ENCODE measurements around the gene CSNK1G2. TPM values are rescaled to one million over a fixed set of nuclear protein-coding genes. Genes with fewer than 3 reads are reported as not detected.

The CSNK1G2 gene
- total and polyA plus RNA-seq, 9 donors, result 32.2 to 46.2 (median 41.7) TPM

- 88% methylated on average over 8 of the region's 10 CpGs for WGBS (ENCODE audit: insufficient coverage)
- H3K27me3 ChIP-seq (ENCODE audit: control insufficient read depth, insufficient read depth, low read length), result no peaks in the 10 kb centered on the region
- H3K9me3 ChIP-seq (replicated peaks; ENCODE audit: control insufficient read depth, low read depth, low read length), result no peaks in the 10 kb centered on the region
- H3K4me3 ChIP-seq (ENCODE audit: low read length), result no peak overlapping the region
- peaks cover 3% of the 10 kb centered on the region for H3K36me3 ChIP-seq (ENCODE audit: control insufficient read depth, insufficient read depth, low read length)
- DNase-seq, result no peak
- H3K4me1 ChIP-seq (ENCODE audit: control insufficient read depth, insufficient read depth, low read length), result peaks cover 25% of the 10 kb centered on the region
- H3K27ac ChIP-seq (ENCODE audit: low read length), result no peak overlapping the region
These were observed 33.9 kb upstream of the CSNK1G2 start for GRCh38 chr19:1906985-1907562.

- peaks cover 25% of the 10 kb centered on the region for H3K4me1 ChIP-seq (ENCODE audit: control insufficient read depth, insufficient read depth, low read length)
- WGBS (ENCODE audit: insufficient coverage), result 79% methylated on average over 36 of the region's 43 CpGs
- H3K27me3 ChIP-seq (ENCODE audit: control insufficient read depth, insufficient read depth, low read length), result no peaks in the 10 kb centered on the region
- H3K36me3 ChIP-seq (ENCODE audit: control insufficient read depth, insufficient read depth, low read length), result peaks cover 3% of the 10 kb centered on the region
- DNase-seq, result no peak
- no peaks in the 10 kb centered on the region for H3K9me3 ChIP-seq (replicated peaks; ENCODE audit: control insufficient read depth, low read depth, low read length)
- peak overlapping the region; percentile 13 for H3K27ac ChIP-seq (ENCODE audit: low read length)
- no peak overlapping the region for H3K4me3 ChIP-seq (ENCODE audit: low read length)
These were observed 33.2 kb upstream of the CSNK1G2 start for GRCh38 chr19:1907563-1908363.

- Histone ChIP-seq H3K4me3 (ENCODE audit: low read length) (no peak overlapping the region), H3K36me3 (ENCODE audit: control insufficient read depth, insufficient read depth, low read length) (peaks cover 8% of the 10 kb centered on the region), H3K4me1 (ENCODE audit: control insufficient read depth, insufficient read depth, low read length) (peaks cover 25% of the 10 kb centered on the region), H3K9me3 (replicated peaks; ENCODE audit: control insufficient read depth, low read depth, low read length) (no peaks in the 10 kb centered on the region), H3K27ac (ENCODE audit: low read length) (no peak overlapping the region), H3K27me3 (ENCODE audit: control insufficient read depth, insufficient read depth, low read length) (no peaks in the 10 kb centered on the region)
- 89% methylated on average over 12 of the region's 13 CpGs for WGBS (ENCODE audit: insufficient coverage)
- no peak for DNase-seq
These were observed 32.7 kb upstream of the CSNK1G2 start for GRCh38 chr19:1908364-1908678.

- 39% methylated on average over 6 of the region's 10 CpGs for WGBS (ENCODE audit: insufficient coverage)
- no peaks in the 10 kb centered on the region for H3K27me3 ChIP-seq (ENCODE audit: control insufficient read depth, insufficient read depth, low read length)
- no peak overlapping the region for H3K27ac ChIP-seq (ENCODE audit: low read length)
- no peak for DNase-seq
- no peaks in the 10 kb centered on the region for H3K9me3 ChIP-seq (replicated peaks; ENCODE audit: control insufficient read depth, low read depth, low read length)
- no peak overlapping the region for H3K4me3 ChIP-seq (ENCODE audit: low read length)
- peaks cover 15% of the 10 kb centered on the region for H3K36me3 ChIP-seq (ENCODE audit: control insufficient read depth, insufficient read depth, low read length)
- peaks cover 22% of the 10 kb centered on the region for H3K4me1 ChIP-seq (ENCODE audit: control insufficient read depth, insufficient read depth, low read length)
These were observed 31.3 kb upstream of the CSNK1G2 start for GRCh38 chr19:1909761-1910080.

GRCh38 chr19:1910177-1910576 is 30.8 kb upstream of the CSNK1G2 start:
- no peak overlapping the region for H3K4me3 ChIP-seq (ENCODE audit: low read length)
- no peaks in the 10 kb centered on the region for H3K27me3 ChIP-seq (ENCODE audit: control insufficient read depth, insufficient read depth, low read length)
- H3K36me3 ChIP-seq (ENCODE audit: control insufficient read depth, insufficient read depth, low read length), result peaks cover 19% of the 10 kb centered on the region
- no peaks in the 10 kb centered on the region for H3K9me3 ChIP-seq (replicated peaks; ENCODE audit: control insufficient read depth, low read depth, low read length)
- 91% methylated on average over 6 of the region's 10 CpGs for WGBS (ENCODE audit: insufficient coverage)
- no peak overlapping the region for H3K27ac ChIP-seq (ENCODE audit: low read length)
- DNase-seq, result no peak
- H3K4me1 ChIP-seq (ENCODE audit: control insufficient read depth, insufficient read depth, low read length), result peaks cover 20% of the 10 kb centered on the region

GRCh38 chr19:1911098-1911497 is 29.9 kb upstream of the CSNK1G2 start:
- Histone ChIP-seq H3K27ac (ENCODE audit: low read length) (no peak overlapping the region), H3K4me1 (ENCODE audit: control insufficient read depth, insufficient read depth, low read length) (peaks cover 16% of the 10 kb centered on the region), H3K9me3 (replicated peaks; ENCODE audit: control insufficient read depth, low read depth, low read length) (no peaks in the 10 kb centered on the region), H3K27me3 (ENCODE audit: control insufficient read depth, insufficient read depth, low read length) (no peaks in the 10 kb centered on the region), H3K4me3 (ENCODE audit: low read length) (no peak overlapping the region), H3K36me3 (ENCODE audit: control insufficient read depth, insufficient read depth, low read length) (peaks cover 21% of the 10 kb centered on the region)
- DNase-seq, result no peak
- whole genome bisulfite sequencing (ENCODE audit: insufficient coverage), result 93% methylated on average over 10 of the region's 13 CpGs

- 94% methylated on average over 37 of the region's 37 CpGs for WGBS (ENCODE audit: insufficient coverage)
- Histone ChIP-seq H3K4me1 (ENCODE audit: control insufficient read depth, insufficient read depth, low read length) (peaks cover 16% of the 10 kb centered on the region), H3K4me3 (ENCODE audit: low read length) (no peak overlapping the region), H3K27ac (ENCODE audit: low read length) (no peak overlapping the region), H3K9me3 (replicated peaks; ENCODE audit: control insufficient read depth, low read depth, low read length) (no peaks in the 10 kb centered on the region), H3K36me3 (ENCODE audit: control insufficient read depth, insufficient read depth, low read length) (peaks cover 21% of the 10 kb centered on the region), H3K27me3 (ENCODE audit: control insufficient read depth, insufficient read depth, low read length) (no peaks in the 10 kb centered on the region)
- DNase-seq, result no peak
These were observed 29.0 kb upstream of the CSNK1G2 start for GRCh38 chr19:1911995-1912394.

GRCh38 chr19:1912760-1913505 is 28.0 kb upstream of the CSNK1G2 start:
- DNase-seq, result no peak
- WGBS (ENCODE audit: insufficient coverage), result 97% methylated on average over 76 of the region's 77 CpGs

GRCh38 chr19:1913781-1914577 is 27.0 kb upstream of the CSNK1G2 start:
- H3K36me3 ChIP-seq (ENCODE audit: control insufficient read depth, insufficient read depth, low read length), result peaks cover 34% of the 10 kb centered on the region
- 88% methylated on average over 22 of the region's 23 CpGs for WGBS (ENCODE audit: insufficient coverage)
- no peak for DNase-seq

More at GRCh38 chr19:1912760-1913505, 28.0 kb upstream of the CSNK1G2 start:
- Histone ChIP-seq H3K4me3 (ENCODE audit: low read length) (no peak overlapping the region), H3K27me3 (ENCODE audit: control insufficient read depth, insufficient read depth, low read length) (no peaks in the 10 kb centered on the region), H3K9me3 (replicated peaks; ENCODE audit: control insufficient read depth, low read depth, low read length) (no peaks in the 10 kb centered on the region), H3K4me1 (ENCODE audit: control insufficient read depth, insufficient read depth, low read length) (peaks cover 9% of the 10 kb centered on the region), H3K36me3 (ENCODE audit: control insufficient read depth, insufficient read depth, low read length) (peaks cover 28% of the 10 kb centered on the region), H3K27ac (ENCODE audit: low read length) (no peak overlapping the region)

More at GRCh38 chr19:1913781-1914577, 27.0 kb upstream of the CSNK1G2 start:
- Histone ChIP-seq H3K27me3 (ENCODE audit: control insufficient read depth, insufficient read depth, low read length) (no peaks in the 10 kb centered on the region), H3K27ac (ENCODE audit: low read length) (no peak overlapping the region), H3K4me1 (ENCODE audit: control insufficient read depth, insufficient read depth, low read length) (peaks cover 8% of the 10 kb centered on the region), H3K4me3 (ENCODE audit: low read length) (no peak overlapping the region), H3K9me3 (replicated peaks; ENCODE audit: control insufficient read depth, low read depth, low read length) (no peaks in the 10 kb centered on the region)

Measured in muscle of leg (tissue), 11 donors.